ENCODE measurements around the gene RIMKLA. TPM values are rescaled to one million over a fixed set of nuclear protein-coding genes. Genes with fewer than 3 reads are reported as not detected.

Gene RIMKLA
- total and polyA plus RNA-seq, 2 of the 13 experiments (the other 11 are each of a cell fraction or from before 2014, with no cell fraction given), result 2.5 to 3.8 TPM

GRCh38 chr1:42335050-42335808, 45.4 kb upstream of the RIMKLA start, which contains the start of gene FOXJ3 (continued):
- no peak for TF ChIP-seq CEBPZ (IDR thresholded peaks at IDR 0.05; ENCODE audit: low read length)
- TF ChIP-seq ZBTB26 (CRISPR knock-in tag; IDR thresholded peaks at IDR 0.05; ENCODE audit: borderline replicate concordance), result peak; percentile 76
- no peak for TF ChIP-seq ZNF780A (CRISPR knock-in tag; IDR thresholded peaks at IDR 0.05)
- TF ChIP-seq ZBTB7B (CRISPR knock-in tag; IDR thresholded peaks at IDR 0.05), result no peak
- peak; percentile 94 for TF ChIP-seq XRCC5 (optimal IDR thresholded peaks at IDR 0.05; ENCODE audit: low read length)
- peak; percentile 82 for TF ChIP-seq IRF9 (CRISPR knock-in tag; IDR thresholded peaks at IDR 0.05; ENCODE audit: borderline replicate concordance)
- 0 out of 2 replicates have a peak, but pooled peaks have one; percentile 48 for TF ChIP-seq ZC3H4 (CRISPR knock-in tag; IDR thresholded peaks at IDR 0.05; ENCODE audit: borderline replicate concordance)
- peak; percentile 78 for TF ChIP-seq HOXA5 (CRISPR knock-in tag; IDR thresholded peaks at IDR 0.05)
- TF ChIP-seq MAFF (IDR thresholded peaks at IDR 0.05; ENCODE audit: low read depth, low read length), result no peak
- no peak for TF ChIP-seq ZNF484 (CRISPR knock-in tag; IDR thresholded peaks at IDR 0.05; ENCODE audit: borderline replicate concordance, low read depth)
- no peak for TF ChIP-seq ZNF569 (CRISPR knock-in tag; IDR thresholded peaks at IDR 0.05; ENCODE audit: borderline replicate concordance)
- no peak for TF ChIP-seq ZBTB37 (CRISPR knock-in tag; IDR thresholded peaks at IDR 0.05)
- no peak for TF ChIP-seq NFE2L1 (CRISPR knock-in tag; IDR thresholded peaks at IDR 0.05; ENCODE audit: borderline replicate concordance)
- TF ChIP-seq TRIM24 (CRISPR knock-in tag; IDR thresholded peaks at IDR 0.05), result no peak
- peak; percentile 73 for TF ChIP-seq FOSL2 (CRISPR knock-in tag; IDR thresholded peaks at IDR 0.05)
- TF ChIP-seq GFI1 (CRISPR knock-in tag; IDR thresholded peaks at IDR 0.05; ENCODE audit: borderline replicate concordance), result peak; percentile 53
- TF ChIP-seq GRHL1 (CRISPR knock-in tag; conservative IDR thresholded peaks at IDR 0.05), result no peak
- no peak for TF ChIP-seq RCOR2 (CRISPR knock-in tag; IDR thresholded peaks at IDR 0.05)
- no peak for TF ChIP-seq RBM22 (optimal IDR thresholded peaks at IDR 0.05; ENCODE audit: low read length)

Measured in HepG2 (cell line).